Upper lobe of left lung (tissue), 4 donors: ENCODE data around the gene PFKM.

Experiments
- EP300 ChIP-seq, 4 donors: sonication (generic); formaldehyde crosslinking; IDR thresholded peaks; one replicate each; pipeline ENCODE4 v1.5.1; 2017; ENCODE audit warnings: antibody characterized with exemption in 4 of 4, control low read depth in 2 of 4
- TF ChIP-seq, protein P1 (sequence below), 6 experiments: fragments of 450-650 bp in 4 of 6; fragments of 200-600 bp in 2 of 6; sonication (generic) in 2 of 6; IDR thresholded peaks; one replicate each; pipeline ENCODE4 v1.5.1; 2016 to 2019; ENCODE audit warnings: antibody characterized with exemption in 6 of 6

DNA sequence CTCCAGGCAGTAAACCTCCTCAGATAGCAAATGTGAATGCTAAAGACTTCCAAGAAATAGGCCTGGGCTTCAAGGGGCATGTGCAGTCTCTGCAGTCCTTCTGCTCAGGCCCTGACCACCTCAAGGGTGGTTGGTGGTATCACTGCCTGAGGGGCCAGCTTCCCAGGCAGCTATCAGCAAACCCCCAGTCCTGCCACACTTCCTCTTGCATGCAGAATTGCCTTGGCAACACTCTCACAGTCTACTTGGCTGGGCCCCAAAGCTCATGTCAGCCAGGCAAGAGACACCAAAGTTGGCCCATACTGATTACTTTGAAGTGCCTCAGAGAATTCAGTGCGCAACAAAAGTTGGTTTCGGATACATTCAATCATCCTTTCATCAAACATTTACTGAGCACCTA lies 41.6 kb downstream of the PFKM start:
- TF ChIP-seq, protein P1, sequence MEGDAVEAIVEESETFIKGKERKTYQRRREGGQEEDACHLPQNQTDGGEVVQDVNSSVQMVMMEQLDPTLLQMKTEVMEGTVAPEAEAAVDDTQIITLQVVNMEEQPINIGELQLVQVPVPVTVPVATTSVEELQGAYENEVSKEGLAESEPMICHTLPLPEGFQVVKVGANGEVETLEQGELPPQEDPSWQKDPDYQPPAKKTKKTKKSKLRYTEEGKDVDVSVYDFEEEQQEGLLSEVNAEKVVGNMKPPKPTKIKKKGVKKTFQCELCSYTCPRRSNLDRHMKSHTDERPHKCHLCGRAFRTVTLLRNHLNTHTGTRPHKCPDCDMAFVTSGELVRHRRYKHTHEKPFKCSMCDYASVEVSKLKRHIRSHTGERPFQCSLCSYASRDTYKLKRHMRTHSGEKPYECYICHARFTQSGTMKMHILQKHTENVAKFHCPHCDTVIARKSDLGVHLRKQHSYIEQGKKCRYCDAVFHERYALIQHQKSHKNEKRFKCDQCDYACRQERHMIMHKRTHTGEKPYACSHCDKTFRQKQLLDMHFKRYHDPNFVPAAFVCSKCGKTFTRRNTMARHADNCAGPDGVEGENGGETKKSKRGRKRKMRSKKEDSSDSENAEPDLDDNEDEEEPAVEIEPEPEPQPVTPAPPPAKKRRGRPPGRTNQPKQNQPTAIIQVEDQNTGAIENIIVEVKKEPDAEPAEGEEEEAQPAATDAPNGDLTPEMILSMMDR (IDR thresholded peaks at IDR 0.05), result no peak
- TF ChIP-seq EP300 (IDR thresholded peaks at IDR 0.05), result no peak
